Measurements from ENCODE around the gene DYNC1H1. TPM values are rescaled to one million over a fixed set of nuclear protein-coding genes. Genes with fewer than 3 reads are reported as not detected.

Gene DYNC1H1
- total RNA-seq, 4 donors from 2014 or later, result 608 to 897 (median 728) TPM

GRCh38 chr14:102049258-102050025 lies 85.1 kb downstream of the DYNC1H1 start:
- H3K4me1 ChIP-seq, result peaks cover 3 to 29% (median 25%) of the 10 kb centered on the region in 4 donors
- no peaks in the 10 kb centered on the region for H3K27me3 ChIP-seq
- TF ChIP-seq EP300 (IDR thresholded peaks at IDR 0.05) (no peak), POLR2A (IDR thresholded peaks at IDR 0.05; ENCODE audit: low read depth) (no peak), POLR2AphosphoS5 (IDR thresholded peaks at IDR 0.05) (no peak)
- TF ChIP-seq, protein P1, sequence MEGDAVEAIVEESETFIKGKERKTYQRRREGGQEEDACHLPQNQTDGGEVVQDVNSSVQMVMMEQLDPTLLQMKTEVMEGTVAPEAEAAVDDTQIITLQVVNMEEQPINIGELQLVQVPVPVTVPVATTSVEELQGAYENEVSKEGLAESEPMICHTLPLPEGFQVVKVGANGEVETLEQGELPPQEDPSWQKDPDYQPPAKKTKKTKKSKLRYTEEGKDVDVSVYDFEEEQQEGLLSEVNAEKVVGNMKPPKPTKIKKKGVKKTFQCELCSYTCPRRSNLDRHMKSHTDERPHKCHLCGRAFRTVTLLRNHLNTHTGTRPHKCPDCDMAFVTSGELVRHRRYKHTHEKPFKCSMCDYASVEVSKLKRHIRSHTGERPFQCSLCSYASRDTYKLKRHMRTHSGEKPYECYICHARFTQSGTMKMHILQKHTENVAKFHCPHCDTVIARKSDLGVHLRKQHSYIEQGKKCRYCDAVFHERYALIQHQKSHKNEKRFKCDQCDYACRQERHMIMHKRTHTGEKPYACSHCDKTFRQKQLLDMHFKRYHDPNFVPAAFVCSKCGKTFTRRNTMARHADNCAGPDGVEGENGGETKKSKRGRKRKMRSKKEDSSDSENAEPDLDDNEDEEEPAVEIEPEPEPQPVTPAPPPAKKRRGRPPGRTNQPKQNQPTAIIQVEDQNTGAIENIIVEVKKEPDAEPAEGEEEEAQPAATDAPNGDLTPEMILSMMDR (IDR thresholded peaks at IDR 0.05), result no peak
- H3K27ac ChIP-seq (replicated peaks in 1 of 4), result peak overlapping the region in 2 of 4 donors; percentile 23 to 44
- H3K4me3 ChIP-seq, result no peak overlapping the region
- no peak for DNase-seq (ENCODE audit: extremely low spot score)
- 78% methylated on average over 18 of the region's 25 CpGs for WGBS
- H3K9me3 ChIP-seq, result no peaks in the 10 kb centered on the region
- peaks cover 56 to 98% (median 86%) of the 10 kb centered on the region in 4 donors for H3K36me3 ChIP-seq
- intact Hi-C loops (cut with DNase I), result loop anchor here (5.0 kb wide), 1 partner anchor 48 kb away; no protein-coding TSS in a partner anchor

DNA sequence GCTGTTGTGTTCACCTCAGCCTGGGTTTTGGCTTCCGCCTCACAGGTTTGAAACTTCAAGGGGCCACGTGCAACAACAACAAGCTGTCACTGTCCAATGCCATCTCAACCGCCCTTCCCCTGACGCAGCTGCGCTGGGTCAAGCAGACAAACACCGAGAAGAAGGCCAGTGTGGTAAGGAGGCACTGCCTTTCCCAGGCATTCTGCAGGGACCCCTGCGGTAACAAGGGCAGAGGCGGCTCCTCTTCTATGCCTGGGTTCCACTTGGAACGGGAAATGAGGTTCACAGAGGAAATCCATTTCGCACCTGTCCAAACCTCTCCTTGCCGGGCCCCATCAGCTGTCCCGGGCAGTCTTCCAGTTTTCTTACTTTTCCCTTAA lies 85.6 kb downstream of the DYNC1H1 start:
- TF ChIP-seq POLR2AphosphoS5 (IDR thresholded peaks at IDR 0.05) (no peak), POLR2A (IDR thresholded peaks at IDR 0.05; ENCODE audit: low read depth) (no peak), EP300 (IDR thresholded peaks at IDR 0.05) (no peak)
- TF ChIP-seq, protein P1 (IDR thresholded peaks at IDR 0.05), result no peak
- H3K9me3 ChIP-seq, result no peaks in the 10 kb centered on the region
- no peaks in the 10 kb centered on the region for H3K27me3 ChIP-seq
- 85% methylated on average over 10 of the region's 12 CpGs for WGBS
- no peak for DNase-seq (ENCODE audit: extremely low spot score)
- H3K36me3 ChIP-seq, result peaks cover 51 to 93% (median 81%) of the 10 kb centered on the region in 4 donors
- H3K4me1 ChIP-seq, result peaks cover 0 to 29% (median 25%) of the 10 kb centered on the region in 4 donors
- H3K27ac ChIP-seq (replicated peaks in 1 of 4), result peak overlapping the region in 2 of 4 donors; percentile 44 to 51
- intact Hi-C loops (cut with DNase I), result no loop called here
- H3K4me3 ChIP-seq, result no peak overlapping the region

DNA sequence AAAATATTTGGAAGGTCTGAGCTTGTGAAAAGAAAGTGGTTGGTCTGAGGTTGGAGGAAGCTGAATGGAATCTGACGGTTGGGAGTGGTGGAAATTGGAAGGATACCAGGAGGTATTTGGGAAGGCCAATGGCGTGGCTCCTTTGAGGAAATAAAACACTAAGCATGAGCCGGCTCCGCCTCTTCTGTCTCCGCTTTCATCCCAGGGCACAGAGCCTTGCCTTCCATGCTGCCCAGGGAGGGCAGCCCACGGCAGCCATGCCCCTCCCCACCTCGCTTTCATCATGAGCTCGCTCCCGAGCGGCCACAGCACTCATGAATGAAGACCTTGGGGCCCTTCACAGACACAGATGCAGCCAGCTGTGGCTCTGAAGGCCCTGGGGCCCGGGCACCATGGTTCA lies 86.3 kb downstream of the DYNC1H1 start:
- no peaks in the 10 kb centered on the region for H3K27me3 ChIP-seq
- H3K9me3 ChIP-seq, result no peaks in the 10 kb centered on the region
- H3K4me1 ChIP-seq, result peaks cover 0 to 28% (median 25%) of the 10 kb centered on the region in 4 donors
- 61% methylated on average over 8 of the region's 11 CpGs for WGBS
- intact Hi-C loops (cut with DNase I), result no loop called here
- peaks cover 44 to 87% (median 75%) of the 10 kb centered on the region in 4 donors for H3K36me3 ChIP-seq
- peak overlapping the region; percentile 43 to 51 (median 46) for H3K27ac ChIP-seq (replicated peaks in 1 of 4)
- TF ChIP-seq, protein P1 (IDR thresholded peaks at IDR 0.05), result no peak
- no peak for TF ChIP-seq EP300 (IDR thresholded peaks at IDR 0.05)
- TF ChIP-seq POLR2A (IDR thresholded peaks at IDR 0.05; ENCODE audit: low read depth), result no peak
- TF ChIP-seq POLR2AphosphoS5 (IDR thresholded peaks at IDR 0.05), result peak; percentile 12 to 18
- no peak overlapping the region for H3K4me3 ChIP-seq
- DNase-seq (ENCODE audit: extremely low spot score), result no peak

- no peaks in the 10 kb centered on the region for H3K9me3 ChIP-seq
- H3K27ac ChIP-seq (replicated peaks in 1 of 4), result no peak overlapping the region
- 84% methylated on average over 9 of the region's 10 CpGs for WGBS
- no peaks in the 10 kb centered on the region for H3K27me3 ChIP-seq
- peaks cover 37 to 68% (median 61%) of the 10 kb centered on the region in 4 donors for H3K36me3 ChIP-seq
- peaks cover 0 to 18% (median 12%) of the 10 kb centered on the region in 4 donors for H3K4me1 ChIP-seq
- H3K4me3 ChIP-seq, result no peak overlapping the region
- TF ChIP-seq POLR2AphosphoS5 (IDR thresholded peaks at IDR 0.05) (no peak), EP300 (IDR thresholded peaks at IDR 0.05) (no peak), POLR2A (IDR thresholded peaks at IDR 0.05; ENCODE audit: low read depth) (no peak)
- TF ChIP-seq, protein P1 (IDR thresholded peaks at IDR 0.05), result no peak
- no peak for DNase-seq (ENCODE audit: extremely low spot score)
- intact Hi-C loops (cut with DNase I), result no loop called here
Measured at GRCh38 chr14:102052522-102052921, 88.1 kb downstream of the DYNC1H1 start.

Measured in esophagus muscularis mucosa (tissue), 4 donors.